HEK293 (cell line): ENCODE results near the gene THAP5.

Source experiments
- IKZF3 ChIP-seq: fragments of 450-650 bp; IDR thresholded peaks from 2 replicates; pipeline ENCODE4 v1.5.0; 2018; ENCODE audit warnings: missing biosample characterization, mild to moderate bottlenecking, missing genetic modification characterization, moderate library complexity
- KLF8 ChIP-seq: fragments of 450-650 bp; formaldehyde crosslinking; IDR thresholded peaks from 2 replicates; pipeline ENCODE4 v1.5.1; 2016; ENCODE audit warnings: missing biosample characterization, missing genetic modification characterization
- PRDM10 ChIP-seq: fragments of 450-650 bp; formaldehyde crosslinking; IDR thresholded peaks from 2 replicates; pipeline ENCODE4 v1.5.1; 2016; ENCODE audit warnings: missing biosample characterization, missing genetic modification characterization
- REPIN1 ChIP-seq: fragments of 450-650 bp; formaldehyde crosslinking; IDR thresholded peaks from 2 replicates; pipeline ENCODE4 v1.5.1; 2017; ENCODE audit warnings: missing biosample characterization, missing genetic modification characterization, low read depth
- SP2 ChIP-seq: fragments of 450-650 bp; formaldehyde crosslinking; IDR thresholded peaks from 2 replicates; pipeline ENCODE4 v1.5.1; 2016; ENCODE audit warnings: missing biosample characterization, missing genetic modification characterization
- ZBTB10 ChIP-seq: fragments of 450-650 bp; formaldehyde crosslinking; IDR thresholded peaks from 2 replicates; pipeline ENCODE4 v1.5.1; 2016; ENCODE audit warnings: missing biosample characterization, missing genetic modification characterization
- ZBTB21 ChIP-seq: fragments of 450-650 bp; formaldehyde crosslinking; IDR thresholded peaks from 2 replicates; pipeline ENCODE4 v1.5.1; 2017; ENCODE audit warnings: missing biosample characterization, missing genetic modification characterization
- ZNF10 ChIP-seq: fragments of 450-650 bp; formaldehyde crosslinking; IDR thresholded peaks from 2 replicates; pipeline ENCODE4 v1.5.1; 2017; ENCODE audit warnings: missing biosample characterization, missing genetic modification characterization
- ZNF146 ChIP-seq: fragments of 450-650 bp; formaldehyde crosslinking; IDR thresholded peaks from 2 replicates; pipeline ENCODE4 v1.5.1; 2016; ENCODE audit warnings: missing biosample characterization, missing genetic modification characterization
- ZNF174 ChIP-seq: fragments of 450-650 bp; formaldehyde crosslinking; IDR thresholded peaks from 2 replicates; pipeline ENCODE4 v1.5.0; 2017; ENCODE audit warnings: missing biosample characterization, mild to moderate bottlenecking, missing genetic modification characterization
- ZNF214 ChIP-seq: fragments of 450-650 bp; formaldehyde crosslinking; IDR thresholded peaks from 2 replicates; pipeline ENCODE4 v1.5.1; 2017; ENCODE audit warnings: missing biosample characterization, mild to moderate bottlenecking, missing genetic modification characterization, borderline replicate concordance
- ZNF274 ChIP-seq, 2 experiments: fragments of 200-500 bp in 1 of 2; fragments of 450-650 bp in 1 of 2; sonication (Bioruptor generic) in 1 of 2; formaldehyde crosslinking in 1 of 2; IDR thresholded peaks; 2 replicates each; pipeline versions ENCODE4 v1.5.1 to v1.6.1; 2014 to 2016; ENCODE audit warnings: borderline replicate concordance in 1 of 2, inconsistent platforms in 1 of 2, low read length in 1 of 2, missing biosample characterization in 1 of 2, missing genetic modification characterization in 1 of 2
- ZNF366 ChIP-seq: fragments of 450-650 bp; formaldehyde crosslinking; conservative IDR thresholded peaks from 2 replicates; pipeline ENCODE4 v1.5.1; 2016; ENCODE audit warnings: missing biosample characterization, missing genetic modification characterization
- ZNF449 ChIP-seq: fragments of 450-650 bp; formaldehyde crosslinking; IDR thresholded peaks from 2 replicates; pipeline ENCODE4 v1.5.1; 2017; ENCODE audit warnings: missing biosample characterization, mild to moderate bottlenecking, missing genetic modification characterization, moderate library complexity
- ZNF544 ChIP-seq: fragments of 450-650 bp; formaldehyde crosslinking; IDR thresholded peaks from 2 replicates; pipeline ENCODE4 v1.5.0; 2017; ENCODE audit warnings: missing biosample characterization, missing genetic modification characterization
- ZNF558 ChIP-seq: fragments of 450-650 bp; formaldehyde crosslinking; IDR thresholded peaks from 2 replicates; pipeline ENCODE4 v1.5.1; 2016; ENCODE audit warnings: missing biosample characterization, missing genetic modification characterization
- ZNF560 ChIP-seq: fragments of 450-650 bp; formaldehyde crosslinking; IDR thresholded peaks from 2 replicates; pipeline ENCODE4 v1.5.1; 2017; ENCODE audit warnings: missing biosample characterization, missing genetic modification characterization, borderline replicate concordance
- ZNF580 ChIP-seq: fragments of 450-650 bp; formaldehyde crosslinking; IDR thresholded peaks from 2 replicates; pipeline ENCODE4 v1.5.1; 2016; ENCODE audit warnings: missing biosample characterization, missing genetic modification characterization
- TF ChIP-seq, protein P1 (sequence below): fragments of 450-650 bp; formaldehyde crosslinking; optimal IDR thresholded peaks from 2 replicates; pipeline ENCODE3; 2016; ENCODE audit warnings: missing biosample characterization, mild to moderate bottlenecking, missing genetic modification characterization
- TF ChIP-seq, protein P2 (sequence below): fragments of 450-650 bp; formaldehyde crosslinking; IDR thresholded peaks from 2 replicates; pipeline ENCODE4 v1.5.1; 2016; ENCODE audit warnings: missing biosample characterization, missing genetic modification characterization
- TF ChIP-seq, protein P3 (sequence below): fragments of 450-650 bp; formaldehyde crosslinking; IDR thresholded peaks from 2 replicates; pipeline ENCODE4 v1.5.1; 2016; ENCODE audit warnings: missing biosample characterization, missing genetic modification characterization
- TF ChIP-seq, protein P4 (sequence below): fragments of 450-650 bp; IDR thresholded peaks from 2 replicates; pipeline ENCODE4 v1.5.1; 2018; ENCODE audit warnings: missing biosample characterization, mild to moderate bottlenecking, missing genetic modification characterization

The THAP5 gene

GRCh38 chr7:108525985-108526767, 43.3 kb downstream of the THAP5 start, which contains the start of gene PNPLA8 (continued):
- TF ChIP-seq ZNF580 = peak; percentile 91
- 0 out of 2 replicates have a peak, but pooled peaks have one; percentile 17 for TF ChIP-seq ZNF366 (tag by site-specific recombination)
- TF ChIP-seq, protein P1, sequence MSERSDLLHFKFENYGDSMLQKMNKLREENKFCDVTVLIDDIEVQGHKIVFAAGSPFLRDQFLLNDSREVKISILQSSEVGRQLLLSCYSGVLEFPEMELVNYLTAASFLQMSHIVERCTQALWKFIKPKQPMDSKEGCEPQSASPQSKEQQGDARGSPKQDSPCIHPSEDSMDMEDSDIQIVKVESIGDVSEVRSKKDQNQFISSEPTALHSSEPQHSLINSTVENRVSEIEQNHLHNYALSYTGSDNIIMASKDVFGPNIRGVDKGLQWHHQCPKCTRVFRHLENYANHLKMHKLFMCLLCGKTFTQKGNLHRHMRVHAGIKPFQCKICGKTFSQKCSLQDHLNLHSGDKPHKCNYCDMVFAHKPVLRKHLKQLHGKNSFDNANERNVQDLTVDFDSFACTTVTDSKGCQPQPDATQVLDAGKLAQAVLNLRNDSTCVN = peak; percentile 91
- TF ChIP-seq ZNF449 (tag by site-specific recombination) = peak; percentile 61; the same call in 1 of the 2 replicates
- no peak for TF ChIP-seq REPIN1 (tag by site-specific recombination)
- no peak for TF ChIP-seq ZBTB10 (tag by site-specific recombination)
- TF ChIP-seq ZNF10 (tag by site-specific recombination) = no peak
- no peak for TF ChIP-seq ZNF274 (IDR thresholded peaks at IDR 0.05; ENCODE audit: low read length)
- TF ChIP-seq ZNF274 (tag by site-specific recombination; IDR thresholded peaks at IDR 0.05; ENCODE audit: borderline replicate concordance) = no peak
- TF ChIP-seq, protein P2, sequence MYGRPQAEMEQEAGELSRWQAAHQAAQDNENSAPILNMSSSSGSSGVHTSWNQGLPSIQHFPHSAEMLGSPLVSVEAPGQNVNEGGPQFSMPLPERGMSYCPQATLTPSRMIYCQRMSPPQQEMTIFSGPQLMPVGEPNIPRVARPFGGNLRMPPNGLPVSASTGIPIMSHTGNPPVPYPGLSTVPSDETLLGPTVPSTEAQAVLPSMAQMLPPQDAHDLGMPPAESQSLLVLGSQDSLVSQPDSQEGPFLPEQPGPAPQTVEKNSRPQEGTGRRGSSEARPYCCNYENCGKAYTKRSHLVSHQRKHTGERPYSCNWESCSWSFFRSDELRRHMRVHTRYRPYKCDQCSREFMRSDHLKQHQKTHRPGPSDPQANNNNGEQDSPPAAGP (tag by site-specific recombination) = peak; percentile 18; the same call in 1 of the 2 replicates
- TF ChIP-seq ZNF560 (tag by site-specific recombination) = no peak
- TF ChIP-seq ZNF558 (tag by site-specific recombination) = 0 out of 2 replicates have a peak, but pooled peaks have one; percentile 16
- 0 out of 2 replicates have a peak, but pooled peaks have one; percentile 21 for TF ChIP-seq PRDM10 (tag by site-specific recombination)
- TF ChIP-seq ZNF146 (tag by site-specific recombination) = no peak
- peak; percentile 88 for TF ChIP-seq ZBTB21 (tag by site-specific recombination)
- TF ChIP-seq ZNF214 (tag by site-specific recombination) = no peak
- TF ChIP-seq SP2 (tag by site-specific recombination) = peak; percentile 95
- peak; percentile 92 for TF ChIP-seq KLF8 (tag by site-specific recombination)
- peak; percentile 88 for TF ChIP-seq IKZF3 (tag by site-specific recombination)
- TF ChIP-seq, protein P3, sequence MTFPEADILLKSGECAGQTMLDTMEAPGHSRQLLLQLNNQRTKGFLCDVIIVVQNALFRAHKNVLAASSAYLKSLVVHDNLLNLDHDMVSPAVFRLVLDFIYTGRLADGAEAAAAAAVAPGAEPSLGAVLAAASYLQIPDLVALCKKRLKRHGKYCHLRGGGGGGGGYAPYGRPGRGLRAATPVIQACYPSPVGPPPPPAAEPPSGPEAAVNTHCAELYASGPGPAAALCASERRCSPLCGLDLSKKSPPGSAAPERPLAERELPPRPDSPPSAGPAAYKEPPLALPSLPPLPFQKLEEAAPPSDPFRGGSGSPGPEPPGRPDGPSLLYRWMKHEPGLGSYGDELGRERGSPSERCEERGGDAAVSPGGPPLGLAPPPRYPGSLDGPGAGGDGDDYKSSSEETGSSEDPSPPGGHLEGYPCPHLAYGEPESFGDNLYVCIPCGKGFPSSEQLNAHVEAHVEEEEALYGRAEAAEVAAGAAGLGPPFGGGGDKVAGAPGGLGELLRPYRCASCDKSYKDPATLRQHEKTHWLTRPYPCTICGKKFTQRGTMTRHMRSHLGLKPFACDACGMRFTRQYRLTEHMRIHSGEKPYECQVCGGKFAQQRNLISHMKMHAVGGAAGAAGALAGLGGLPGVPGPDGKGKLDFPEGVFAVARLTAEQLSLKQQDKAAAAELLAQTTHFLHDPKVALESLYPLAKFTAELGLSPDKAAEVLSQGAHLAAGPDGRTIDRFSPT = 0 out of 2 replicates have a peak, but pooled peaks have one; percentile 12
- TF ChIP-seq ZNF544 (tag by site-specific recombination) = no peak
- TF ChIP-seq ZNF174 = no peak
- TF ChIP-seq, protein P4, sequence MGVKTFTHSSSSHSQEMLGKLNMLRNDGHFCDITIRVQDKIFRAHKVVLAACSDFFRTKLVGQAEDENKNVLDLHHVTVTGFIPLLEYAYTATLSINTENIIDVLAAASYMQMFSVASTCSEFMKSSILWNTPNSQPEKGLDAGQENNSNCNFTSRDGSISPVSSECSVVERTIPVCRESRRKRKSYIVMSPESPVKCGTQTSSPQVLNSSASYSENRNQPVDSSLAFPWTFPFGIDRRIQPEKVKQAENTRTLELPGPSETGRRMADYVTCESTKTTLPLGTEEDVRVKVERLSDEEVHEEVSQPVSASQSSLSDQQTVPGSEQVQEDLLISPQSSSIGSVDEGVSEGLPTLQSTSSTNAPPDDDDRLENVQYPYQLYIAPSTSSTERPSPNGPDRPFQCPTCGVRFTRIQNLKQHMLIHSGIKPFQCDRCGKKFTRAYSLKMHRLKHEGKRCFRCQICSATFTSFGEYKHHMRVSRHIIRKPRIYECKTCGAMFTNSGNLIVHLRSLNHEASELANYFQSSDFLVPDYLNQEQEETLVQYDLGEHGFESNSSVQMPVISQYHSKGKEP = no peak
